GM23248 (cell line): Measurements from ENCODE around the gene AKT3.

Source experiments
- EZH2 ChIP-seq: fragments of 200-600 bp; sonication (generic); IDR thresholded peaks from 2 replicates; pipeline ENCODE4 v1.6.1; 2018; ENCODE audit warnings: antibody characterized with exemption, mild to moderate bottlenecking; ENCODE audit not compliant: insufficient read depth, poor library complexity, severe bottlenecking
- EZH2phosphoT487 ChIP-seq: fragments of 200-600 bp; sonication (generic); IDR thresholded peaks from 2 replicates; pipeline ENCODE4 v1.6.1; 2018; ENCODE audit warnings: antibody characterized with exemption, moderate library complexity, mild to moderate bottlenecking, low read depth; ENCODE audit not compliant: insufficient read depth

DNA sequence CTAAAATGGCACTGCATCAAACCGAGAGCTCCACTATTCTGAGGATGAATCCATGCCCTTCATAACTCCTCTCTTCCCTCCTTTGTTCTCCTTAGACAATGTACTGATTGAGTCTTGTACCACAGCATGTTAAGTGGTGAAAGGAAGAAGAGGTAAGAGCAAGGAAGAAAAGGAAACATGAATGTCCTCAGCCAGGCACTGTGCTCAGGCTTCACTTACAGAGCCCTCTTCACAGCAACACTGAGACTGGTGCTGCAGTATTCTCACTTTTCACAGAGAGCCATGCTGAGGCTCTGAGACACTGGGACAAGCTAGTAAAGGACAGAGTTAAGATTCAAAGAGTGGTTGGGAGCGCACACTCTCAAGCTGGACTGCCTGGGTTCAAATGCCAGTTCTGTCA is 143.5 kb downstream of the AKT3 start:
- TF ChIP-seq EZH2, result no peak
- no peak for TF ChIP-seq EZH2phosphoT487
